Tibial nerve (tissue), 4 donors: ENCODE results near the gene SPATA2. TPM values are rescaled to one million over a fixed set of nuclear protein-coding genes. Genes with fewer than 3 reads are reported as not detected.

Experiments used
- DNase-seq, 2 donors: peaks; one replicate each; pipeline ENCODE4 v3.0.0-alpha.2; 2019; ENCODE audit warnings: low spot score in 2 of 2
- H3K27ac ChIP-seq, 4 donors: fragments of 200-600 bp; sonication (generic) in 3 of 4; one replicate each; pipeline ENCODE4 v1.5.1; 2017 to 2019; ENCODE audit warnings: mild to moderate bottlenecking in 1 of 4
- H3K27me3 ChIP-seq, 2 donors: fragments of 200-600 bp; sonication (generic) in 1 of 2; one replicate each; pipeline versions ENCODE4 v1.5.1 to v1.6.0; 2017 to 2019
- H3K36me3 ChIP-seq, 3 donors: fragments of 200-600 bp; sonication (generic); one replicate each; pipeline ENCODE4 v1.5.1; 2018 to 2019
- H3K4me1 ChIP-seq, 4 donors: fragments of 200-600 bp; sonication (generic) in 3 of 4; one replicate each; pipeline ENCODE4 v1.5.1; 2017 to 2019
- H3K4me3 ChIP-seq, 4 donors: fragments of 200-600 bp; sonication (generic) in 3 of 4; one replicate each; pipeline ENCODE4 v1.5.1; 2017 to 2019; ENCODE audit warnings: mild to moderate bottlenecking in 1 of 4, moderate library complexity in 1 of 4
- H3K9me3 ChIP-seq, 4 donors: fragments of 200-600 bp; sonication (generic) in 3 of 4; one replicate each; pipeline ENCODE4 v1.5.1; 2017 to 2019
- CTCF ChIP-seq, 5 experiments: fragments of 200-600 bp in 3 of 5; fragments of 450-650 bp in 2 of 5; sonication (generic) in 3 of 5; IDR thresholded peaks; one replicate each; pipeline ENCODE4 v1.5.1; 2016 to 2019; ENCODE audit warnings: antibody characterized with exemption in 5 of 5, mild to moderate bottlenecking in 3 of 5, moderate library complexity in 2 of 5
- EP300 ChIP-seq, 2 donors: sonication (generic); formaldehyde crosslinking; IDR thresholded peaks; one replicate each; pipeline ENCODE4 v1.6.1; 2017; ENCODE audit warnings: antibody characterized with exemption in 2 of 2, mild to moderate bottlenecking in 1 of 2
- POLR2A ChIP-seq, 2 donors: fragments of 450-650 bp; IDR thresholded peaks; one replicate each; pipeline ENCODE4 v1.6.1; 2017; ENCODE audit warnings: antibody characterized with exemption in 2 of 2, mild to moderate bottlenecking in 2 of 2, moderate library complexity in 2 of 2
- WGBS, 2 donors: methylation state at CpG; one replicate each; pipeline ENCODE4 v1.1.5; 2018; 5-methylcytosine and 5-hydroxymethylcytosine counted together
- total RNA-seq, 4 donors: library from RNA; depleted of rRNA; stranded (reverse); fragments of >200 nt; gene quantifications; one replicate each; pipeline ENCODE4 v1.1.0, GENCODE V29; 2016

SPATA2 gene
- total RNA-seq, 4 donors from 2014 or later, result 4.4 to 7.2 (median 6.3) TPM

- no peak for TF ChIP-seq POLR2A (IDR thresholded peaks at IDR 0.05)
- no peak for TF ChIP-seq CTCF (IDR thresholded peaks at IDR 0.05)
- TF ChIP-seq EP300 (IDR thresholded peaks at IDR 0.05), result no peak
- peaks cover 0 to 10% (median 0%) of the 10 kb centered on the region in 3 donors for H3K36me3 ChIP-seq
- peaks cover 0 to 54% (median 16%) of the 10 kb centered on the region in 4 donors for H3K4me1 ChIP-seq
- H3K4me3 ChIP-seq, result no peak overlapping the region
- no peak for DNase-seq
- WGBS, 2 donors, result 59 to 65% methylated on average over 12 of the region's 12 CpGs
- no peaks in the 10 kb centered on the region for H3K9me3 ChIP-seq
- H3K27me3 ChIP-seq, result no peaks in the 10 kb centered on the region
- peak overlapping the region in 1 of 4 donors; percentile 21 for H3K27ac ChIP-seq
Measured at GRCh38 chr20:49893242-49894072, 21.9 kb downstream of the SPATA2 start.

- Histone ChIP-seq H3K4me3 (no peak overlapping the region), H3K27me3 (no peaks in the 10 kb centered on the region), H3K36me3 (peaks cover 0 to 10% (median 0%) of the 10 kb centered on the region in 3 donors), H3K4me1 (peaks cover 0 to 60% (median 22%) of the 10 kb centered on the region in 4 donors), H3K27ac (peak overlapping the region in 1 of 4 donors; percentile 21), H3K9me3 (no peaks in the 10 kb centered on the region)
- 47 to 55% methylated on average over 11 of the region's 11 CpGs for WGBS, 2 donors
- TF ChIP-seq EP300 (IDR thresholded peaks at IDR 0.05), result no peak
- TF ChIP-seq CTCF (IDR thresholded peaks at IDR 0.05), result no peak
- TF ChIP-seq POLR2A (IDR thresholded peaks at IDR 0.05), result no peak
- DNase-seq, result no peak
Measured at GRCh38 chr20:49892817-49893216, 22.5 kb downstream of the SPATA2 start.

GRCh38 chr20:49892260-49892659, 23.1 kb downstream of the SPATA2 start:
- Histone ChIP-seq H3K4me3 (no peak overlapping the region), H3K9me3 (no peaks in the 10 kb centered on the region), H3K4me1 (peaks cover 0 to 66% (median 28%) of the 10 kb centered on the region in 4 donors), H3K36me3 (peaks cover 0 to 10% (median 0%) of the 10 kb centered on the region in 3 donors), H3K27me3 (no peaks in the 10 kb centered on the region), H3K27ac (peak overlapping the region in 1 of 4 donors; percentile 21)
- no peak for DNase-seq
- 55 to 68% methylated on average over 9 of the region's 9 CpGs for WGBS, 2 donors
- TF ChIP-seq POLR2A (IDR thresholded peaks at IDR 0.05), result no peak
- no peak for TF ChIP-seq EP300 (IDR thresholded peaks at IDR 0.05)
- no peak for TF ChIP-seq CTCF (IDR thresholded peaks at IDR 0.05)

GRCh38 chr20:49891476-49892110, 23.7 kb downstream of the SPATA2 start:
- TF ChIP-seq CTCF (IDR thresholded peaks at IDR 0.05) (no peak), POLR2A (IDR thresholded peaks at IDR 0.05) (no peak), EP300 (IDR thresholded peaks at IDR 0.05) (no peak)
- Histone ChIP-seq H3K36me3 (peaks cover 0 to 14% (median 0%) of the 10 kb centered on the region in 3 donors), H3K9me3 (no peaks in the 10 kb centered on the region), H3K4me3 (no peak overlapping the region), H3K27ac (peak overlapping the region in 2 of 4 donors; percentile 17 to 85), H3K4me1 (peaks cover 0 to 72% (median 34%) of the 10 kb centered on the region in 4 donors), H3K27me3 (no peaks in the 10 kb centered on the region)
- DNase-seq, result no peak
- WGBS, 2 donors, result 76 to 81% methylated on average over 13 of the region's 13 CpGs
